Ascending aorta (tissue), 2 donors: ENCODE measurements around the gene TRIM65. TPM values are rescaled to one million over a fixed set of nuclear protein-coding genes. Genes with fewer than 3 reads are reported as not detected.

Source experiments
- DNase-seq, 2 donors: peaks; one replicate each; pipeline ENCODE4 v3.0.0-alpha.2; 2019; ENCODE audit warnings: low spot score in 2 of 2
- H3K27ac ChIP-seq, 2 donors: fragments of 200-600 bp; sonication (generic); one replicate each; pipeline ENCODE4 v1.5.1; 2016 to 2017; ENCODE audit warnings: mild to moderate bottlenecking in 1 of 2
- H3K27me3 ChIP-seq: fragments of 200-600 bp; sonication (generic); one replicate; pipeline ENCODE4 v1.5.1; 2017
- H3K36me3 ChIP-seq, 2 donors: fragments of 200-600 bp; sonication (generic); one replicate each; pipeline ENCODE4 v1.5.1; 2016
- H3K4me1 ChIP-seq, 2 donors: fragments of 200-600 bp; sonication (generic); one replicate each; pipeline ENCODE4 v1.5.1; 2016 to 2017; ENCODE audit warnings: mild to moderate bottlenecking in 1 of 2
- H3K4me3 ChIP-seq, 2 donors: fragments of 200-600 bp; sonication (generic); one replicate each; pipeline ENCODE4 v1.5.1; 2016 to 2017; ENCODE audit warnings: mild to moderate bottlenecking in 1 of 2
- H3K9me3 ChIP-seq, 2 donors: fragments of 200-600 bp; sonication (generic); one replicate each; pipeline ENCODE4 v1.5.1; 2016
- intact Hi-C: fragments of 100-400 bp; cut with DNase I; formaldehyde crosslinking; loops from one replicate; pipeline ENCODE4 v1.15.1; 2023
- total RNA-seq: library from RNA; depleted of rRNA; stranded (reverse); fragments of >200 nt; gene quantifications from one replicate; pipeline ENCODE4 v1.1.0, GENCODE V29; 2016
- TF ChIP-seq, protein P1 (sequence below), 3 experiments: fragments of 200-600 bp in 2 of 3; fragments of 450-650 bp in 1 of 3; sonication (generic) in 2 of 3; IDR thresholded peaks; one replicate each; pipeline ENCODE4 v1.5.1; 2016 to 2019; ENCODE audit warnings: antibody characterized with exemption in 3 of 3, mild to moderate bottlenecking in 1 of 3, moderate library complexity in 1 of 3

Gene TRIM65
- total RNA-seq = 43.3 TPM

GRCh38 chr17:75896415-75897159, at the start of gene TRIM65:
Gene TRIM65 (minus strand): TSS chr17:75896951. CDS start chr17:75896937, 14 bp downstream.
- TF ChIP-seq, protein P1, sequence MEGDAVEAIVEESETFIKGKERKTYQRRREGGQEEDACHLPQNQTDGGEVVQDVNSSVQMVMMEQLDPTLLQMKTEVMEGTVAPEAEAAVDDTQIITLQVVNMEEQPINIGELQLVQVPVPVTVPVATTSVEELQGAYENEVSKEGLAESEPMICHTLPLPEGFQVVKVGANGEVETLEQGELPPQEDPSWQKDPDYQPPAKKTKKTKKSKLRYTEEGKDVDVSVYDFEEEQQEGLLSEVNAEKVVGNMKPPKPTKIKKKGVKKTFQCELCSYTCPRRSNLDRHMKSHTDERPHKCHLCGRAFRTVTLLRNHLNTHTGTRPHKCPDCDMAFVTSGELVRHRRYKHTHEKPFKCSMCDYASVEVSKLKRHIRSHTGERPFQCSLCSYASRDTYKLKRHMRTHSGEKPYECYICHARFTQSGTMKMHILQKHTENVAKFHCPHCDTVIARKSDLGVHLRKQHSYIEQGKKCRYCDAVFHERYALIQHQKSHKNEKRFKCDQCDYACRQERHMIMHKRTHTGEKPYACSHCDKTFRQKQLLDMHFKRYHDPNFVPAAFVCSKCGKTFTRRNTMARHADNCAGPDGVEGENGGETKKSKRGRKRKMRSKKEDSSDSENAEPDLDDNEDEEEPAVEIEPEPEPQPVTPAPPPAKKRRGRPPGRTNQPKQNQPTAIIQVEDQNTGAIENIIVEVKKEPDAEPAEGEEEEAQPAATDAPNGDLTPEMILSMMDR (IDR thresholded peaks at IDR 0.05) = peak; percentile 56 to 64 (median 58)

GRCh38 chr17:75945211-75945610, 48.5 kb upstream of the TRIM65 start:
- intact Hi-C loops = no loop called here
- H3K27me3 ChIP-seq = no peaks in the 10 kb centered on the region
- DNase-seq = no peak
- H3K9me3 ChIP-seq = no peaks in the 10 kb centered on the region
- H3K27ac ChIP-seq = no peak overlapping the region
- peaks cover 57 to 58% of the 10 kb centered on the region in 2 donors for H3K36me3 ChIP-seq
- H3K4me1 ChIP-seq = peaks cover 0 to 8% of the 10 kb centered on the region in 2 donors
- TF ChIP-seq, protein P1 (IDR thresholded peaks at IDR 0.05) = no peak
- H3K4me3 ChIP-seq = no peak overlapping the region

More at GRCh38 chr17:75896415-75897159, at the start of gene TRIM65:
- Histone ChIP-seq H3K4me3 (peak within 1 kb of the TSS; percentile 87 to 96), H3K9me3 (no peaks in the 10 kb centered on the region), H3K36me3 (peaks cover 41 to 42% of the 10 kb centered on the region in 2 donors), H3K27me3 (no peaks in the 10 kb centered on the region), H3K27ac (peak within 1 kb of the TSS; percentile 92 to 96), H3K4me1 (peaks cover 0 to 21% of the 10 kb centered on the region in 2 donors)
- DNase-seq = peak; percentile 41 to 94
- intact Hi-C loops = loop anchor here (1.0 to 2.0 kb wide), 5 partner anchors 18 to 112 kb away; partner anchors contain the start of genes ACOX1, TEN1, TRIM47 and UNK

GRCh38 chr17:75943491-75943890, 46.7 kb upstream of the TRIM65 start:
- Histone ChIP-seq H3K27me3 (no peaks in the 10 kb centered on the region), H3K9me3 (no peaks in the 10 kb centered on the region), H3K4me3 (no peak overlapping the region), H3K27ac (no peak overlapping the region), H3K4me1 (peaks cover 0 to 8% of the 10 kb centered on the region in 2 donors), H3K36me3 (peaks cover 40 to 41% of the 10 kb centered on the region in 2 donors)
- TF ChIP-seq, protein P1 (IDR thresholded peaks at IDR 0.05) = no peak
- no peak for DNase-seq
- intact Hi-C loops = no loop called here

GRCh38 chr17:75942473-75942872, 45.7 kb upstream of the TRIM65 start:
- no peak for DNase-seq
- H3K27ac ChIP-seq = no peak overlapping the region
- TF ChIP-seq, protein P1 (IDR thresholded peaks at IDR 0.05) = no peak
- no peaks in the 10 kb centered on the region for H3K9me3 ChIP-seq
- H3K4me3 ChIP-seq = no peak overlapping the region
- H3K27me3 ChIP-seq = no peaks in the 10 kb centered on the region
- H3K4me1 ChIP-seq = peaks cover 0 to 8% of the 10 kb centered on the region in 2 donors
- H3K36me3 ChIP-seq = peaks cover 30 to 31% of the 10 kb centered on the region in 2 donors
- intact Hi-C loops = no loop called here

DNA sequence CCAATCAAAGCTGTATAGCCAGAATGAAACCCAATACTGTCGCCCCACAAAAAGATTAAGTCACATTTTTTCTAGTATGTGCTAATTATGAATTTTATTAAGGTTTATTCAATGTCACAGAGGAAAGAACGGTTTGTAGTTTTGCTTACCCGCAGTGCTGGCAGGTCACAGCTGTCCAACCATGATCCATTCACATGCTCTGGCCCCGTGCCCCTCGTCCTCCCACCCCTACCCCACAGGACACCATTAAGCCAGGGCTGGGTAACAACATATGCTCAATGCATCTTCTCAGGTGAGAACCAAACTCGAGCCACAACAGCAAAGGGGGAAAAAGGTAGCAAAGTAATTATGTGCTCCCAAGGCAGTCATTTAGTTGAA, 44.7 kb upstream of the TRIM65 start:
- no peaks in the 10 kb centered on the region for H3K27me3 ChIP-seq
- intact Hi-C loops = loop anchor here (1.0 to 2.0 kb wide), 2 partner anchors 37 to 38 kb away; partner anchors contain the start of genes ACOX1, MRPL38 and TEN1
- TF ChIP-seq, protein P1 (IDR thresholded peaks at IDR 0.05) = no peak
- no peak for DNase-seq
- H3K4me1 ChIP-seq = peaks cover 0 to 8% of the 10 kb centered on the region in 2 donors
- H3K9me3 ChIP-seq = no peaks in the 10 kb centered on the region
- peak overlapping the region in 1 of 2 donors; percentile 27 for H3K27ac ChIP-seq
- H3K4me3 ChIP-seq = peak overlapping the region; percentile 84 to 97
- H3K36me3 ChIP-seq = peaks cover 19 to 20% of the 10 kb centered on the region in 2 donors
